Uterus (tissue), 2 donors: ENCODE measurements around the gene FBXL3.

Experiments
- CTCF ChIP-seq, 4 experiments: fragments of 200-600 bp in 2 of 4; fragments of 450-650 bp in 2 of 4; sonication (generic) in 2 of 4; IDR thresholded peaks; one replicate each; pipeline ENCODE4 v1.5.1; 2016 to 2019; ENCODE audit warnings: antibody characterized with exemption in 4 of 4, mild to moderate bottlenecking in 2 of 4, moderate library complexity in 1 of 4
- POLR2A ChIP-seq, 2 donors: fragments of 450-650 bp; IDR thresholded peaks; one replicate each; pipeline ENCODE4 v1.6.1; 2016; ENCODE audit warnings: antibody characterized with exemption in 2 of 2, mild to moderate bottlenecking in 1 of 2, moderate library complexity in 1 of 2

- TF ChIP-seq CTCF (IDR thresholded peaks at IDR 0.05) (no peak), POLR2A (IDR thresholded peaks at IDR 0.05) (no peak)
These were observed 71.3 kb downstream of the FBXL3 start for GRCh38 chr13:76955661-76956060.
